Measurements from ENCODE around the gene OPCML.

DNA sequence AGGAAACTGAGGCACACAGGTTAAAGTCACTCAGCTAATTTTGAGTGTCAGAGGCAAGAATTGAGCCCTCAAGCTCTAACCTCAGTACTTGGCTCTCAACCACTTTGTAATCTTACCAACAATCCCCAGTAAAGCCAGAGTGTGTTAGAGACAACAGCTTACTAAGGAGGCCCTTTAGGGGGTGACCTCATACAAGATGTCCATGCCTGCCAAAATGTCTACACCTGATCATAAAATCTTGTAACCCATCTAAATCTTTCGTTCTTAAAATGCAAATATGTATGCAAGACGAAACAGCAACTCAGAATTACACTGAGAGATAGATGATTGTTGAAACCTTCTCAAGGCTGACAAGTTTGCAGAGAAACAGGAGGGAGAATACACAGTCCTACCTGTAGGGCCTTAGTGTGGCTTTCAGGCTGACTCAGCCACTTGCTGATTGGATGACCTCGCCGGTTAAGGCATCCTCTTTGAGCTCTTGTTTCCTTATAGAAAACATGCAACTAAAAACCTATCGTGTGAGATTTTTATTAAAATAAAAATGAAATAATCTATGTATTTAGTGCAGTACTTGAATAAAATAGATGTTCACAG lies 143.2 kb downstream of the OPCML start:
- TF ChIP-seq, protein P1, sequence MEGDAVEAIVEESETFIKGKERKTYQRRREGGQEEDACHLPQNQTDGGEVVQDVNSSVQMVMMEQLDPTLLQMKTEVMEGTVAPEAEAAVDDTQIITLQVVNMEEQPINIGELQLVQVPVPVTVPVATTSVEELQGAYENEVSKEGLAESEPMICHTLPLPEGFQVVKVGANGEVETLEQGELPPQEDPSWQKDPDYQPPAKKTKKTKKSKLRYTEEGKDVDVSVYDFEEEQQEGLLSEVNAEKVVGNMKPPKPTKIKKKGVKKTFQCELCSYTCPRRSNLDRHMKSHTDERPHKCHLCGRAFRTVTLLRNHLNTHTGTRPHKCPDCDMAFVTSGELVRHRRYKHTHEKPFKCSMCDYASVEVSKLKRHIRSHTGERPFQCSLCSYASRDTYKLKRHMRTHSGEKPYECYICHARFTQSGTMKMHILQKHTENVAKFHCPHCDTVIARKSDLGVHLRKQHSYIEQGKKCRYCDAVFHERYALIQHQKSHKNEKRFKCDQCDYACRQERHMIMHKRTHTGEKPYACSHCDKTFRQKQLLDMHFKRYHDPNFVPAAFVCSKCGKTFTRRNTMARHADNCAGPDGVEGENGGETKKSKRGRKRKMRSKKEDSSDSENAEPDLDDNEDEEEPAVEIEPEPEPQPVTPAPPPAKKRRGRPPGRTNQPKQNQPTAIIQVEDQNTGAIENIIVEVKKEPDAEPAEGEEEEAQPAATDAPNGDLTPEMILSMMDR (IDR thresholded peaks at IDR 0.05): no peak
- no peak for TF ChIP-seq EZH2 (IDR thresholded peaks at IDR 0.05; ENCODE audit: borderline replicate concordance, insufficient read depth, low read depth, low read length, poor library complexity, severe bottlenecking)
